Measurements from ENCODE around the gene BCAS3. TPM values are rescaled to one million over a fixed set of nuclear protein-coding genes. Genes with fewer than 3 reads are reported as not detected.

BCAS3 gene
- total and polyA plus RNA-seq, 2 donors (not counting 1 experiment from before 2014, with no cell fraction given) = 13.9 to 73.4 TPM

DNA sequence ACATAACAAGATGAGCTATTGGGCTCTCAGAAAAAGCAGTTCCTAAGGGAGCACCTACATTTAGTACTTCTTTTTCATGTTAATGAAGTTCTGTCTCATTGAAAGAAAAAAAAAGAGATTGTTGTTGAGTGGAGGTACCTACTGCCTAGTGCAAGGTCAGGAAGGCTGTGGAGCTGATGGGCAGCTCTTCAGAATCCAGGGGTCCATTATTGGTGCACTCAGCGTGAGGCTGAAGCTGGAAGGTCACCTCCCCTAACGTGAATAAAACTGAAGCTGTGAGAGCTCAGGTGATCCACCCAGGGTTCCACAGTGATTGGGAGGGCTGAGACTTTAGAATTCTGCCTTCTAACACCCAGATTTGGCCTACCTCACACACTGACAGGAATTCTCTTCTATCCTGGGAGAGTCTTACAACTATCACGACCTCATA, 568.1 kb downstream of the BCAS3 start:
- H3K4me2 ChIP-seq (replicated peaks; ENCODE audit: low read depth, low read length, poor library complexity, severe bottlenecking) = no peak overlapping the region
- H3K27ac Mint-ChIP-seq = no peak overlapping the region
- peaks cover 0 to 3% (median 0%) of the 10 kb centered on the region in 3 donors for H3K9me3 ChIP-seq (ENCODE audit: control extremely low read depth in 1 of 3, control insufficient read depth in 2 of 3, insufficient read depth in 1 of 3, low read length in 2 of 3)
- ChIA-PET CTCF (no interaction called here), POLR2A (no interaction called here)
- peaks cover 10% of the 10 kb centered on the region for H3K4me1 Mint-ChIP-seq
- no peak overlapping the region for H2AFZ ChIP-seq (ENCODE audit: insufficient read depth, low read depth, low read length, poor library complexity, severe bottlenecking)
- H3K27me3 ChIP-seq (replicated peaks in 1 of 4; ENCODE audit: control extremely low read depth in 1 of 4, control insufficient read depth in 3 of 4, insufficient read depth in 4 of 4, low read length in 3 of 4) = no peaks in the 10 kb centered on the region
- 92% methylated on average over 2 of the region's 3 CpGs for WGBS (ENCODE audit: insufficient coverage)
- intact Hi-C loops (cut with micrococcal nuclease) = no loop called here
- no peaks in the 10 kb centered on the region for H3K27me3 Mint-ChIP-seq
- no peaks in the 10 kb centered on the region for H4K20me1 ChIP-seq (ENCODE audit: control insufficient read depth, insufficient read depth, low read length, poor library complexity, severe bottlenecking)
- no peak overlapping the region for H3K4me3 Mint-ChIP-seq
- ATAC-seq (ENCODE audit: low read depth) = no peak
- no peaks in the 10 kb centered on the region for H3K4me1 ChIP-seq (ENCODE audit: control insufficient read depth in 2 of 2, insufficient read depth in 2 of 2, low read length in 2 of 2)
- no peak overlapping the region for H3K9ac ChIP-seq (ENCODE audit: low read length)
- no peak overlapping the region for H3K4me3 ChIP-seq (ENCODE audit: control extremely low read depth in 1 of 5, extremely low read depth in 1 of 5, insufficient read depth in 1 of 5, low read depth in 2 of 5, low read length in 4 of 5)
- DNase-seq = no peak
- no peaks in the 10 kb centered on the region for H3K79me2 ChIP-seq (ENCODE audit: control insufficient read depth, insufficient read depth, low read length)
- TF ChIP-seq EZH2 (IDR thresholded peaks at IDR 0.05; ENCODE audit: borderline replicate concordance, insufficient read depth, low read depth, low read length, poor library complexity, severe bottlenecking) = no peak
- TF ChIP-seq, protein P1, sequence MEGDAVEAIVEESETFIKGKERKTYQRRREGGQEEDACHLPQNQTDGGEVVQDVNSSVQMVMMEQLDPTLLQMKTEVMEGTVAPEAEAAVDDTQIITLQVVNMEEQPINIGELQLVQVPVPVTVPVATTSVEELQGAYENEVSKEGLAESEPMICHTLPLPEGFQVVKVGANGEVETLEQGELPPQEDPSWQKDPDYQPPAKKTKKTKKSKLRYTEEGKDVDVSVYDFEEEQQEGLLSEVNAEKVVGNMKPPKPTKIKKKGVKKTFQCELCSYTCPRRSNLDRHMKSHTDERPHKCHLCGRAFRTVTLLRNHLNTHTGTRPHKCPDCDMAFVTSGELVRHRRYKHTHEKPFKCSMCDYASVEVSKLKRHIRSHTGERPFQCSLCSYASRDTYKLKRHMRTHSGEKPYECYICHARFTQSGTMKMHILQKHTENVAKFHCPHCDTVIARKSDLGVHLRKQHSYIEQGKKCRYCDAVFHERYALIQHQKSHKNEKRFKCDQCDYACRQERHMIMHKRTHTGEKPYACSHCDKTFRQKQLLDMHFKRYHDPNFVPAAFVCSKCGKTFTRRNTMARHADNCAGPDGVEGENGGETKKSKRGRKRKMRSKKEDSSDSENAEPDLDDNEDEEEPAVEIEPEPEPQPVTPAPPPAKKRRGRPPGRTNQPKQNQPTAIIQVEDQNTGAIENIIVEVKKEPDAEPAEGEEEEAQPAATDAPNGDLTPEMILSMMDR (IDR thresholded peaks at IDR 0.05) = no peak
- H3K36me3 ChIP-seq (replicated peaks in 1 of 2; ENCODE audit: control extremely low read depth in 1 of 2, control insufficient read depth in 1 of 2, extremely low read depth in 1 of 2, insufficient read depth in 2 of 2, low read length in 1 of 2) = no peaks in the 10 kb centered on the region
- H3K27ac ChIP-seq (ENCODE audit: low read length in 2 of 2) = no peak overlapping the region
- H3K9me3 Mint-ChIP-seq (ENCODE audit: insufficient read depth) = no peaks in the 10 kb centered on the region

DNA sequence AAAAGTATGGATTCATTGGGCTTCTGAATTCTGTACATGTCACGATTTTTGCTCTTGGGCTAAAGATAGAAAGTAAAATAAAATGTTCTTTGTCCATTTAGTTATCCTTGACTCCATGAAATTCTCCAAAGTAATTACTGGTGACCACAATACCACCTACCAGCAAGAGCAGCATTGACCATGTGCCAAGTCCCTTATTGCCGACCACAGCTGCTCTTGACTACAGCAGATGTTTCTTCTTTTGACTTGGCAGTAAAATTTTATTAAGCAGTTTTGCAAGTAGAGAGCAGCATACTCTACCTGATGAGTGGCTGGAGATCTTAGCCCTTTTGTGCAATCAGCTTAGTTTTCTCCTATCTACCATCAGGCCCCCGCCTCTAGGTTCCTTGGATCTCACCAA, 569.8 kb downstream of the BCAS3 start:
- no peak overlapping the region for H3K4me3 Mint-ChIP-seq
- no peaks in the 10 kb centered on the region for H3K36me3 ChIP-seq (replicated peaks in 1 of 2; ENCODE audit: control extremely low read depth in 1 of 2, control insufficient read depth in 1 of 2, extremely low read depth in 1 of 2, insufficient read depth in 2 of 2, low read length in 1 of 2)
- H3K27me3 Mint-ChIP-seq = no peaks in the 10 kb centered on the region
- peaks cover 0 to 3% (median 0%) of the 10 kb centered on the region in 3 donors for H3K9me3 ChIP-seq (ENCODE audit: control extremely low read depth in 1 of 3, control insufficient read depth in 2 of 3, insufficient read depth in 1 of 3, low read length in 2 of 3)
- H3K4me1 ChIP-seq (ENCODE audit: control insufficient read depth in 2 of 2, insufficient read depth in 2 of 2, low read length in 2 of 2) = no peaks in the 10 kb centered on the region
- POLR2A ChIA-PET = no interaction called here
- DNase-seq = no peak
- no peak overlapping the region for H3K27ac Mint-ChIP-seq
- H2AFZ ChIP-seq (ENCODE audit: insufficient read depth, low read depth, low read length, poor library complexity, severe bottlenecking) = no peak overlapping the region
- no peaks in the 10 kb centered on the region for H4K20me1 ChIP-seq (ENCODE audit: control insufficient read depth, insufficient read depth, low read length, poor library complexity, severe bottlenecking)
- intact Hi-C loops (cut with micrococcal nuclease) = no loop called here
- no peak overlapping the region for H3K4me3 ChIP-seq (ENCODE audit: control extremely low read depth in 1 of 5, extremely low read depth in 1 of 5, insufficient read depth in 1 of 5, low read depth in 2 of 5, low read length in 4 of 5)
- no peak overlapping the region for H3K27ac ChIP-seq (ENCODE audit: low read length in 2 of 2)
- no peak overlapping the region for H3K9ac ChIP-seq (ENCODE audit: low read length)
- no peaks in the 10 kb centered on the region for H3K9me3 Mint-ChIP-seq (ENCODE audit: insufficient read depth)
- no peak overlapping the region for H3K4me2 ChIP-seq (replicated peaks; ENCODE audit: low read depth, low read length, poor library complexity, severe bottlenecking)
- CTCF ChIA-PET = no interaction called here
- peaks cover 17% of the 10 kb centered on the region for H3K4me1 Mint-ChIP-seq
- no peaks in the 10 kb centered on the region for H3K27me3 ChIP-seq (replicated peaks in 1 of 4; ENCODE audit: control extremely low read depth in 1 of 4, control insufficient read depth in 3 of 4, insufficient read depth in 4 of 4, low read length in 3 of 4)
- no peak for TF ChIP-seq EZH2 (IDR thresholded peaks at IDR 0.05; ENCODE audit: borderline replicate concordance, insufficient read depth, low read depth, low read length, poor library complexity, severe bottlenecking)
- TF ChIP-seq, protein P1 (IDR thresholded peaks at IDR 0.05) = no peak
- no peak for ATAC-seq (ENCODE audit: low read depth)
- WGBS (ENCODE audit: insufficient coverage) = 100% methylated on average over 1 of the region's 3 CpGs
- H3K79me2 ChIP-seq (ENCODE audit: control insufficient read depth, insufficient read depth, low read length) = no peaks in the 10 kb centered on the region
